ENCODE results near the gene KCTD2.

KCTD2 gene

DNA sequence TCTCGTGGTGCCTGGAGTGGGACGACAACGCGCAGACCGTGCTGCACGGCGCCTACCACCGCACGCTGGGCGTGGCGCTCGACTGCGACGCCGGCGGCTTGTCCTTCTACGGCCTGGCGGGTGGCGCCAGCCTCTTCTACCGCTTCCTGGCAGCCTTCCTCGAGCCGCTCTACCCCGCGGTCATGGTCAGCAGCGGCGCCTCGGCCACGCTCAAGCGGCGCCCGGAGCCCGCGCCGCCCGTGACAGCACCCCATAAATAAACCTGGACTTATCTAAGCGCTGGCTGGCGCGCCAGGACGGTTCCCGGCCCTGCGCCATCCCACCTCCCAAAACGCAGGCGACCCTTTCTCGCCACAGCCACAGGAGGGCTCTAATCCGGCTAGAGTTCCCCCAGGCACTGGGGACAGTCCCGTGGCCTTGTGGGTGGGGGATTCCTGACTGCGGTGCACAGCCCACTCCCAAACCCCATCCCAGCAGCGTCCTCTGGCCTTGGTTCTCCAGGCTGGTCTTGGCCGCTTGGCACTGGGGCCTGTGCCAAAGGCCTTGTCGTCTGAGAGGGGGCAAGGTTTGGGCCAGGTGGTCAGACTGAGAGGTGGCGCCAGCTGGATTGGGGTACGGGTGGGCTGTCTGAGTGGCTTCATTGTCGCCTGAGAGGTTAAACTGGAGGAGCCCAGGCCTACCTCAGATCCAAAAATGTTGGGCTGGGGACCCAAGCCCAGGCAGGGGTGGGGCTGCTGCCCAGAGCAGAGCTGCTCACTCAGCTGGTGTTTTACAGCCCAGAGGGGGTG is 30.7 kb downstream of the KCTD2 start:
- no peak for DNase-seq

GRCh38 chr17:75078284-75079022 is 31.4 kb downstream of the KCTD2 start:
- DNase-seq = no peak

DNA sequence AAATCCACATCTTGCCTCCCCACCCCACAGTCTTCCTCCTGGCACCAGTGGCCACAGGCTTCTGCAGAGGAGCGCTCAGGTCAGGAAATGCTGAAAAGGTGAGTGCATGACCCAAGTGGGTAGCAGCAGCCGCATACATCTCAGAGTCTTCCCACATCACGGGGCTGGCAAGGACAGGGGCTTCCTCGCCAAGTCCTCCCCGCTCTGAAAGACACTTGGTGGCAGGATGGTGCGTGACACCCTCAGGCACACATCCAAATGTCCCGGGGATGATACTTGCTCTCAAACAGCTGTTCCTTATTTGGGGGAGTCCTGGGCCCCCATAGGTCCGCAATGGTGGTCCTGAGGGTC is 32.0 kb downstream of the KCTD2 start:
- no peak for DNase-seq

GRCh38 chr17:75081611-75082540 is 34.9 kb downstream of the KCTD2 start:
- no peak for DNase-seq

DNA sequence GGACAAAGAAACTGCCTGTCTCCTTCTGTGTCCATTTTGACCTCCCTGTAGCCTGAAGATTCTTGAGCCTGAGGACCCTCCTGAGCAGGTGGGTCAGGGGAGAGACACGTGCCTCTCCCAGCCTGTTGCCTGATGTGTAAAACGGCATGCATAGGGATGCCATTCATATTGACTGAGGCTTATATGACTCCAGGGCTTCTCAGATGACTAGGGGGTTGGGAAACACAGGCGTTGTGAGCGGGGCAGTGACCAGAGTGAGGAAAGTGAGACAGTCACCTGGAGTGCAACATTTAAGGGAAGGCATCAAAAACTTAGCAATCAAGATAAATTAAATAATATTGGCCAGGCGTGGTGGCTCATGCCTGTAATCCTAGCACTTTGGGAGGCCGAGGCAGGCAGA is 35.7 kb downstream of the KCTD2 start:
- DNase-seq = no peak

- DNase-seq = no peak
Measured at GRCh38 chr17:75084039-75084660, 37.1 kb downstream of the KCTD2 start.

- no peak for DNase-seq
Measured at GRCh38 chr17:75086496-75087181, 39.6 kb downstream of the KCTD2 start.

DNA sequence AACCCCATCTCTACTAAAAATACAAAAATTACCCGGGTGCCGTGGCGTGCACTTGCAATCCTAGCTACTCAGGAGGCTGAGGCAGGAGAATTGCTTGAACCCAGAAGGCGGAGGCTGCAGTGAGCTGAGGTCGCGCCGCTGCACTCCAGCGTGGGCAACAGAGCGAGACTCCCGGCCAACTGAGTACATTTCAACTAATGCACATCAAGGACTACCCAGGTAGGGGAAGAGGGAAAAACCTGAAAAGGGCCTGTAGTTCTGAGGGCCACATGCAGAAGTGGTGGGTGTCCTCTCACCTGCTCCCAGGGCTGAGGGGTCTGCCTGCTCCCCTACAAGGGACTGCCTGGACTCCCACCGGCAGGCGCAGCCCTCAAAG is 40.1 kb downstream of the KCTD2 start:
- no peak for DNase-seq

DNA sequence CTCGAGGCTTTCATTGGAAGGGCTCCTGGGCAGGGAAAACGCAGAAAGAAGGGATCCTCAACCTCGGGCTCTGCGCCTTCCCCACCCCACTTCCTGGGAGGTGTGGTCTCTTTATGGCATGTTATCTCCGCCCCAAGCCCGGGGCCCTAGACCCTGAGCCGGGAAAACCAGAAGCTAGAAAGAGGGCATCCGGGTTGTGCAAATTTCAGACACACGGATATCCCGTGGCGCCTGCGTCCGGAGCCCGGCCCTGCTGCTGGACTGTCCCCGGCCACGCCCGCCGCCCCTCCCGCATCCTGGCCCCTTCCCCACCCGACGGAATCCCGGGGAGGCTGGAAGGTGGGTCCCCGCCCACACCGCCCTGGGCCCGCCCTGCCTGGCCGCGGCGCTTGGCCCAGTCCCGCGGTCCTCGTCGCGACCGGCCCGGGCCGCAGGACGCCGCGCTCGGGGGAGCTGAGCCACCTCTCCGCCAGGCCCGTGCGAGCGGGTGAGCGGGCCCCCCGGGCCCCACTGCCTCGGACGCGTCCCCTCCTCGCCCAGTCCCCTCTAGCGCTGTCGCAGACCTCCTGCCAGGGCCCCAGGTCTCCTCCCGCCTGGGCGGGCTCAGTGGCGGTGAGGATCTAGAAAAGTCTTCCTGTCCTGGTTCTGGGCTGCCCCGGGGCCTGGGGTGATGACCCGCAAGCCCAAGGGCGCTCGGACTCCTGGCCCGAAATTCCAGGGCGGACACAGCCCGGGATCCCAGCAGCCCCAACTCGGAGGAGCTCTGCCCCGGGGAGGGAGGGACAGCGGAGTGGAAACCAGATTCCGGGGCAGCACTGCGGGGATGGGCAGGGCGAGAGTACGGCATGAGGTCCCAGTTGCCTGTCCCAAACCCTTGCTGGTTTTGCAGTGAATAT is 40.8 kb downstream of the KCTD2 start, which contains the start of gene SLC16A5:
Gene SLC16A5, plus strand, starts transcription at position 397 of the 896 bp plus-strand sequence. CDS start 5,683 bp downstream, outside the sequence.
- peak; percentile 91 to 93 for DNase-seq

GRCh38 chr17:75088465-75089417 is 41.7 kb downstream of the KCTD2 start:
- DNase-seq = no peak

- DNase-seq = no peak
Measured at GRCh38 chr17:75090871-75091854, 44.1 kb downstream of the KCTD2 start.

DNA sequence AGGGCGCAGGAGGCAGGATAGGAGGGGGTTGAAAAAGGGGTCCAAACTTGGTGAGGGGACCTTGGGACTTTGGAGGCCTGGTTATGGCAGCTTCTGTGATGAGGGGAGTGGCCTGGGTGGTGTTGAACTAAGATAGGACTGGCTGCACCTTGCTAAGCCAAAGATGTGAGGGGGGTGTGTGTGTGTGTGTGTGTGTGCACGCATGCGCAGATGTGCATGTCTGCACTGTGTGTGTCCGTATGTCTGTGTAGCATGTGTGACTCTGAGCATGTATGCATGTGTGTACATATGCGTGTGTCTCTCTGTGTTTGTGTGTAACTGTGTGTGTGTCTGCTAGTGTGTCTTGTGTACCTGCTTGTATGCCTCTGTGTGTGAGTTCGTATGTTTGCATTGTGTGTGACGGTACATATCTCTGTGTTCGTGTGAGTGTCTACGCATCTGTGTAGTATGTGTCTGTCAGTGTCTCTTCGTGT is 44.9 kb downstream of the KCTD2 start:
- no peak for DNase-seq

DNA sequence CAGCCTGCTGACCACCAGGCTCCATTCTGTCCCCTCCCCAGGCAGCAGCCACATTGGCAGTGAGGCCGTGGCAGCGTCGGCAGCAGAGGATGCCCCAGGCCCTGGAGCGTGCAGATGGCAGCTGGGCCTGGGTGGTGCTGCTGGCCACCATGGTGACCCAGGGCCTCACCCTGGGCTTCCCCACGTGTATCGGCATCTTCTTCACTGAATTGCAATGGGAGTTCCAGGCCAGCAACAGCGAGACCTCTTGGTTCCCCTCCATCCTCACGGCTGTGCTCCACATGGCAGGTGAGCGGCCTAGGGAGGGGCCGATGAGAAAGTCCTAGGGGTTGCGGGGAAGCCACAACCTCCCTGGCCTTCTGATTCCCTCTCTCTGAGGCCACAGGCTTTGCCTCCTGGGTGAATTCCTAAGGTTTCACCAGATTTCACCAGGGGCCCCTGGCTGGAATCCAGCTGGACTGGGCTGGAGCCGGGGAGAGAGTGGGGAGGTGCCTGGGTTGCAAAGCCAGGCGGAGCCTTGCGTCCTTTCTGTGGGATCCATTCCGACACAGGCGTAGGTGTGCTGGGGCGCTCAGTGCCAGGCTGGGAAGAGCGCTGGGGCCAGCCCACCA is 46.6 kb downstream of the KCTD2 start:
- DNase-seq = no peak

DNA sequence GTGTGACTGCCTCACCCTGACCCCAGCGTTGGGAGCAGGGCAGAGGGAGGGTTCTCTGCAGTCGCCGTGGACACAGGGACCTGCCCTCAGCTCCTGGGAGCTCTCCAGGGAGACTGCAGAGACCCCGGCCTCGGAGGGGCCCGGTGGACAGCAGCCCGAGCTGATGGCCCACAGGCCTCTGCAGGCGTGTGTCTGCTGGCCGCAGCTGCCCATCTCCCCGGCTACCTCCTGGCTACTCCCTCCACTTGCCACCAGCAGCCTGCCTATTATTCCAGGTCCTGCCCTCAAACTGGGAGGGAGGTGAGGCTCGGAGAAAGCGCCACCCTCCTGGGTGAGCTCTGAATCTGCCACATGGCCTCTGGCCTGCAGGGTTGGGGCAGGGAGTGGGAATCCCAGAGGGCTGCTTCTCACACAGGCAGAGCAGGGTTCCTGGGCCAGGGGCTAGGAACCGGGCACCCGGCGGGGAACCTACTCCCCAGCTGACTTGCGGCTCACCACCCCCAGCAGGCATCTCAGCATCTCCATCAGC is 47.9 kb downstream of the KCTD2 start:
- DNase-seq = no peak

GRCh38 chr17:75096082-75096625 is 49.1 kb downstream of the KCTD2 start:
- peak; percentile 75 to 77 for DNase-seq

DNA sequence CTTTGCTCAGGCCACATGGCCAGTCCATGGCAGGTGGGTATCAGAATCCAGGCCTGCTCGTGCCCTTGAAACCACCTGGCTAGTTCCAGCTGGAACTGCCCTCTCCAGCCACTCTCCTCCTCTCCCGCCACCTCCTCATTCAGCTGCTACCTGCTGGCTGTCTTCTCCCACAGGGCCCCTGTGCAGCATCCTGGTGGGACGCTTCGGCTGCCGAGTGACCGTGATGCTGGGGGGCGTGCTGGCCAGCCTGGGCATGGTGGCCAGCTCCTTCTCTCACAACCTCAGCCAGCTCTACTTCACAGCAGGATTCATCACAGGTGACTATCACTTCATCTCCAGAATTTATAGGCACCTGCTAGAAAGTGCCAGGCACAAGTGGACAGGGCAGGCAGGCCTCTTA is 50.8 kb downstream of the KCTD2 start:
- no peak for DNase-seq

DNA sequence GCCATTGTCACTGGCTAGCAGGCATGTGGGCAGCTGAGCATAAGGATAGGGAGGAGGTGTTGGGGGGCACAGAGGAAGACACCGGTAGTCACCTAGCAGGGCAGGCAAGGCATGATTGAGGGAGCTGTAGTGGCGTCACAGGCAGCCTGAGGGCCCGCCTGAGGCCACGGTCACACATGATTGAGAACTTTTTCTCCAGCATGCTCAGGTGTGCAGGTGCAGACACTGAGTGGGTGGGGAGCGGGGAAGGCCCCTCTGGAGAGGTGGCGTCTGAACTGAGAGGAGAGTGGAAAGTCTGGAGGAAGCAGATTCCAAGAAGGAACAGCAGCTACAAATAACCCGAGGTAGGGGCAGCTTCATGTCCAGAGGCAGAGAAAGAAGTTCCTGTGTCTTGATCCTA is 51.8 kb downstream of the KCTD2 start:
- no peak for DNase-seq

Data from Kasumi-1 (cell line).